GM18517 (cell line): Measurements from ENCODE around the gene SSTR3.

Experiments used
- ATAC-seq: cut with Tn5 transposase; IDR thresholded peaks from one replicate; pipeline ENCODE4 v1.9.1; 2021; ENCODE audit warnings: mild to moderate bottlenecking, moderate library complexity; ENCODE audit not compliant: unreplicated experiment

The SSTR3 gene

DNA sequence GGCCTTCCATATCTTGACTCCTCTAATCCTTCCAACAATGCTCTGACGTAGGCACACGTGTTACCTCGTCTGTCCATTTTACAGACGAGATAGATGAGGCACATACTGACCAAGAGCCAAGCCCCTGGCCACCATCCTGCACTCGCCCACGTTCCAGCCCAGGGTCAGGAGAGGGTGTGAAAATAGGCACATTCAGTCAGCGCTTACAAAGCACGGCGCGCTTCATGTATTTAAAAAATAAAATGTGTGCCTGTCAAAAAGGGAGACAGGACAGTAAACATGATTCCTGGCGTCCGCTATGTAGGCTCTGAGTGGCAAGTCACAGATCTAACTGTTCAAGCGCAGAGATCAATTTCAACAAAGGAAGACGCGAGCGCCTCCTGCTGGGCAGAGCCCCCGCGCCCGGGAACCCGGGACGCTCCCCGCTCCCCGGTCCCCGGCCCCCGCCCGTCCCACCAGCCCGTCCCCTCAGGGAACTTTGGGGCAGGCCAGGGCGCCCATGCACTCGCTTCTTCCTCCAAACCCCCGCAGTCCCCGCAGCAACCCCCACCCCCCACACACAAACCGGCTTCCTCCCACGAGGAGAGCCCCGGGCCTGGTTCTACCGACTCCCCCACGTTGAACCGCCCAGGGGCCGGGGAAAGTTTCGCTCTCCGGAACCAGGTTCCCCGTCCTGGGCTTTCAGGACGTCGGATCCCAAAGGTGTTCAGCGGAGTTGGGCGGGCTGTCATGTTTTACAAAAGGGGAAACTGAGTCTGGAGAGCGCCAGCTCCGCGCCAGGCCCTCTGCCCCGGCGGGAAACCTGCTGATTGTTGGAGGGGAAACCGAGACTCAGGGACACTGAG, 13.8 kb downstream of the SSTR3 start:
- ATAC-seq: no peak

DNA sequence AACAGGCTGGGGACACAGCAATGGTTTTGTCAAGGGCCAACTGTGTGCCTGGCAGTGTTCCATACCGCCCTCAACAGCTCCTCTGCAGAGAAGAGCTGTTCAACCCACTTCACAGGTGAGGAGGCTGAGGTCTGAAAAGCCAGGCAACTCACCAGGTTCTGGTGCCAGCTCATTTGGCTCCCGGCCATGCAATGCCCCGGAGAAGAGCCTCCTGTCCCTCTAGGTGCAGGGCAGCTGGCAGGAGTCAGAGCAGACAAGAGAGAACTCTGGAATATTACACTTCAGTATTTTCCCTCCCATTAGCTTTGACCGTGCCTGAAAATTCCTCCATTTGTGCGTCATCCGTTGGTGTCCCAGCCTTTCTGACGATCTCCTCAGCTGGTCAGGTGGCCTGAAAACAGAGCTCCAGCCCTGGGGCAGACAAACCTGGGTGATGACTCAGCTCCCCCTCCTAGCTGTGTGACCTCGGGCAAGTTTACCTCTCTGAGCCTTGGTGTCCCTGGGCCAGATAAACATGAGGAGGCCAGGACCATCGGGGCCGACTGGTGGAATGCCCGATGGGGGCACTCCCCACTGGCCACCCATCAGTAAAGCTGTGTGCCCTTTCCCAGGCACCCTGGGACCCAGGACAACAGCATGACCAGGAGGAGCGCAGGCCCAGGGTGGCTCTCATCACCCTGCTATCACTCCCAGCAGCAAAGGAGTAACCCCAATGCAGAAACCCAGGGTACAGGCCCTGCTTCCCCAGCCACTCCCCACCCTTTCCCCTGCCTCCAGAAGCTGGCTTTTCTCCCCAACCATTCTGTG, 14.6 kb downstream of the SSTR3 start:
- no peak for ATAC-seq

DNA sequence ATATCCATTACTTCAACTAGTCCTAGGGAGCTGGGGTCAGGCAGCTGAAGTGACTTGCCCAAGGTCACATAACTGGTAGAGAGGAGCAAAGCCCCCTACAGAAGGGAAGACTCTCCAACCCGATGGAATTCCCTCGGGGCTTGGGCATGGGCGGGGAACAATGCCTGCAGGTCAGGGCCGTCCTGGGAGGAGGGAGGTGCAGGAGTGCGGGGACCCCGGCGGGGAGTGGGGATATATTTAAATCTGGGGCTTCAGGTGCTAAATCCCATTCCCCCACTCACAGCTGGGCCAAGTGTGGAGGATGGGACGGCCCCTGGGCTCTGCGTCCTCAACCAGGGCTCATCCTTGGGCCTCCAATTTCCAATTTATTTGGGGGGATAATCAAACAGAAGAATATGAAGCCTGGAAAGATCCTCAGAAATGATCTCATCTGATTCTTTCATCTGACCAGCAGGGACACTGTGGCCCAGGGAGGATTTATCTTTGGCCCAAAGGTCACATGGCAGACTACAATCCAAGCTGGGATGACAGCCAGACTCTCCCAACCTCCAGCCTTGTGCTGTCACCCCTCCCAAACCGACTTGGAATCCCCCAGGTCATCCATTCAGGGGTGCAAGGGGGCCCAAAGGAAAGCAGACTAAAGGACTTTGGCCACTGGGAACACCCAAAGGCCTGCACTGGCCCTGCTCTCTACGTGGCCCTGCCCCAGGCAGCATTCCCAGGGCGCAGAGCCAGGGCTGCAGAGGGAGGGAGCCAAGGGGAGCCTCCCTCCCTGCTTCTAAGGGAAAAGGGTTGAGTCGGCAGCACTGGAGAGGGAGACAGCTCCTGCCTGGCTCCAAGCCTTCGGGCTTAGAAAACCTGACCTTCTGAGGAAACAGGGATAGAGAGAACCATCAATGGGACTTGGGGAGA, 15.5 kb downstream of the SSTR3 start:
- no peak for ATAC-seq

DNA sequence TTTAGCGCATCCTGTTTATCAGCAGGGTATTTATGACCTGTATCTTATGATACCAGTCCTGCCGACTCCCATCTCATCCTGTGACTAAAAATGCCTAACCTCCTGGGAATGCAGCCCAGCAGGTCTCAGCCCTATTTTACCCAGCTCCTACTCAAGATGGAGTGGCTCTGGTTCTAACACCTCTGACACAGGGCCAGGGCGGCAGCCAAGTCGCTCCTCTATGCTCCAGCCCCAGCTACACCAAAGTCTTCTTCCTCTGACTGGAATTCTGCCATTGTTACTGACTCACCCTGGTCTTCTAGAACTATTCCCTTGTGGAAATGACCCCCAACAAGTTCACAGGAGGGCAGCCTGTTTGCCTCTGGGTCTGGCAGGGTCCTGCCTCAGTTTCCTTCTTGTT, 16.4 kb downstream of the SSTR3 start:
- no peak for ATAC-seq

DNA sequence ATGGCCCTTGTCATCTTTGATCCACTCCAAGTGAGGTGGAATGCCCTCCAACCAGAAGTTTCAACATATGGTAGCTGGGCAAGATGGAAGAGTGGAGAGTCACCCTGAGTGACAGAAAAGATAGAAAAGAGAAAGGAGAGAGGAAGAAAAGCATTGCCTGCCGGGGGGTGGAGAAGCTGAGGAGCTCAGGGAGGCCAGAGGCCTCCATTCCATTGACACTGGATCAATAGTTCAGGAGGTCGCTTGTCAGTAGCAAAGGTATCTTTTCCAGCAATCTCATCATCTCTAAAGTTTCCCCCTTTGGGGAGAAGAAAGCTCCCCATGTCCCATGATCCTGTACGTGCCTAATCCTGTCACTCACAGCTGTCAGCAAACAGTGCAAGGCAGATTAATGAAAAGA, 17.5 kb downstream of the SSTR3 start:
- no peak for ATAC-seq

DNA sequence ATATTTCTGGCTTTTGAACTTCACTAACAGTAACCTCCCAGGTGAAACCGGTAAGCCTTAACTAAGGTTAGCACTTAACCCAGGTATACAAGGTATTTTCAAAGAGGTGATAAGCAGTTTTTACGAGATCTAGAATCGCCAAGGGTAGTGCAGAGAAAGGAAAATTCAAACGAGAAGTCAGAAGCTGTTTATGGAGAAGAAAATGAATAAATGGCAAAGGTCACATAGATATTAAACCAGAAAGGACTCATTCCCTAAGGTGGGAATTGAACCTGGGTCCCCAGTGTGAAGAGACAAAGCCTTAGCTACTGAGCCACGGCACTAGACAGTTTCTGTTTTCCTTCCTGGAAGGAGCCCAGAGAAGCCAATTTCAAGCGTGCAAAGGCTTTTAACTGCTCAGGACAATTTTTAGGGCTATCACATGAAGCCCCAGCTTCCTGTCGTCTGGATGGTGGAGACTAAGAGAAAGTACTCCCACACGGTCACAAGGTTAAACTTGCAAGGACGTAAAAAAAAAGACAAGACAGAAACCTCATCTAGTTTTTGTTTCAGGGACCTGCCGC, 18.6 kb downstream of the SSTR3 start:
- ATAC-seq: no peak

DNA sequence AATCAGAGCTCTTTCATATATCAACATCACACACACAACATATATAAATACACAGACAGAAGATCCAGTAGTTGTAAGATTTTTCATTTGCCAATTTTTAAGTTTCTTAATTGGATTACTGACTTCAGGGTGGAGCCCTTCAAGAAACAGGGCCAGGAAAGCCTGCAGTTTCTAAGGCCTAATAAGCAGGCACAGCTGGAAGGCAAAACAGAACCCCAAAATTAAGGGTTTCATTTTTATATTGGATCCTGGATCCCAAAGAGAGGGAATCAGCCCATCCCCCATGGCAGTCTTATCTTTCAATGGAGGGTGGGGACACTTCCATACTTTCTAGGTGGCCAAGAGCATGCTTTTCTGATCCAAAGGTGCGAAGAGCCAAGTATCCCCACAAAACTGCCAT, 19.5 kb downstream of the SSTR3 start:
- ATAC-seq: no peak

DNA sequence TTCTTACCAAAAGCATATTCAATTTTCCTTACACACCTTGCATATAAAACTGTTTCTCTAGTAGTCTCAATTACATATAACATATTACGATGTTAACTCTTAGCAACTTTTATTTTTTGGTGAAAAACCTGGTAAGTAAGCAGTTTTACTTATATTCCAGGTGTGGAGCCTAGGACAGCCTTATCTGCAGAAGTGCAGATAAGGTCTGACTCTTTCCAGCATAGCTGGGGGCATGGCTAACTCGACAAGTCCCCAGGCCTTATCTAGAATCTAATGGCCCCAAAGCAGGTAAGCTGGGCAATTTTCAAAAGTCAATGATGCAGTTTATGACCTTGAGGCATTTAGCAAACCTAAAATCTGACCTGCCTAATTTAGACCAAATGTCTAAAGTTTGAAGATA, 20.1 kb downstream of the SSTR3 start:
- ATAC-seq: no peak

DNA sequence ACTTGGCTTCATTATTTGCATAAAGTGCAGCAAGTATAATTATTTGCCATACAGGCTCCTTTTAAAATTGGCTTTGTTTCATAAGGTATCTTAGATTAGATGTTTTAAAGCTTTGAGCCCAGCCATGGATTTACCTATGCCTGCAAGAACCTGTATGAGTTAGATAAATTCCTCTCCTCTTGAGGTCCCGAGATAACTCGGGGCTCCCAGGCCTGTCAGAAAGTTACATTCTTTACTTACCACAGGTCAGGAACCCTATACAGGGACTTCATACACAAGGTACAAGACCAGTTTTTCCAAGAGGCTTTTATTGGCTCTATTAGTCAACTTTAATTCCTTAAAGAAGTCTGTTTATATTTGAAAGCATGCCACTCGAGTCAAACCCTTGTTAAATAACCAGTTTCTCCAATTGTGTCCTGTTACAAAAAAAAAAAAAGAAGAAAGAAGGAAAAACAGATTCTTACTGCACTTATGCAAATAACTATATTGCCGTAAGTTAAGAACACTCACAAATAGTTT, 22.0 kb downstream of the SSTR3 start:
- no peak for ATAC-seq

DNA sequence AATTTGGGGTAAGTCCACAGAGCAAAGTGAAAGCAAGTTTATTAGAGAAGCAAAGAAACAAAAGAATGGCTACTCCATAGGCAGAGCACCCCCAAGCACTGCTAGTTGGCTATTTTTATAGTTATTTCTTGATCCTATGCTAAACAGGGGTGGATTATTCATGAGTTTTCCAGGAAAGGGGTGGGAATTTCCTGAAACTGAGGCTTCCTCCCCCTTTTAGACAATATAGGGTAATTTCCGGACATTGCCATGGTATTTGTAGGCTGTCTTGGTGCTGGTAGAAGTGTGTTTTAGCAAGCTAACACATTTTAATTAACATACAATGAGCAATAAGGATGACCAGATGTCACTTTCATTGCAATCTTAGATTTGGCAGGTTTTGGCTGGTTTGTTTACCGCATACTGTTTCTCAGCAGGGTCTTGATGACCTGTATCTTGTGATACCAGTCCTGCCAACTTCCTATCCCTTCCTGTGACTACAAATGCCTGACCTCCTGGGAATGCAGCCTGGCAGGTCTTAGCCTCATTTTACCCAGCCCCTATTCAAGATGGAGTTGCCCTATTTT, 23.3 kb downstream of the SSTR3 start:
- no peak for ATAC-seq

DNA sequence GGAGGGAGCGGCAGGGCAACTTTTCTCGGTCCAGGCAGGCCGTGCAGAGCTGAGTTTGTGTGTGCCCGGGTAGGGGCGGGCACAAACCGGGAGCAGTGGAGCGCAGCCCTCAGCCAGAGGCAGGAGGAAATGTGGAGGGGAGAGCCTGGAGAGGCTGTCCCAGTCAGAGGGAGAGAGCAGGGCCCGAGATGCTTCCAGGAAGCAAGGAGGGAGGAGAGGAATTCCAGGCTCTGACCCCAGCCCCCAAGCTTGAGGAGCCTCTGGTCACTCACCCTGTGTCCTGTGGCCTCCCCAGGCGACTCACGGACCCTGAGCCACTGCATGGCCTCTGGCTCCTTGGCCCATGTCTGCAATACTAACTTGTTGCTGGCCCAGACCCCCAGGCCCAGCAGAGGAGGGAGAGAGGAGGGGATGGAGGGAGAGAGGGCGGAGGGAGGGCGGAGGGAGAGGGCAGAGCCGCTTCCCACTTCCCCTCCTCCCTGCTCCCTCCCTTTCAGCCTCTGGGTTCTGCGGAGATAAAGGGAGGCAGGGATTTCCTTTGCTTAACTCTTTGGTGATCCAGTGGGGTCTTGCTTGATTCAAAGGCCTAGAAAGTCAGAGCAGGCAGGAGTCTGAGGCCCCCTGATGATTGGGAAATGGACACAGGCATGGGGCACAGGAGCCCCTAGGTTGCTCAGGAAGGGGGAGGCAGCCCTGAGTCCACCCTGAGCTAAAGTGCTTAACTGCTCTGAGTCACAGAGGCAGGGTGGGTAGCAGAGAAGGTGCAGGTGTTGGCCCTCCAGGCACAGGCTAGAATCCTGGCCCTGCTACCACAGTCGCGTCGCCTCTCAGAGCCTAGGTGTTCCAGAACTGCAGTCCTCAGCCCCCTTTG, 24.2 kb downstream of the SSTR3 start, which contains the start of gene C1QTNF6:
Gene C1QTNF6, minus strand, starts transcription at position 357 of the 871 bp plus-strand sequence. Its CDS starts 34 bp downstream, at position 323.
- no peak for ATAC-seq

DNA sequence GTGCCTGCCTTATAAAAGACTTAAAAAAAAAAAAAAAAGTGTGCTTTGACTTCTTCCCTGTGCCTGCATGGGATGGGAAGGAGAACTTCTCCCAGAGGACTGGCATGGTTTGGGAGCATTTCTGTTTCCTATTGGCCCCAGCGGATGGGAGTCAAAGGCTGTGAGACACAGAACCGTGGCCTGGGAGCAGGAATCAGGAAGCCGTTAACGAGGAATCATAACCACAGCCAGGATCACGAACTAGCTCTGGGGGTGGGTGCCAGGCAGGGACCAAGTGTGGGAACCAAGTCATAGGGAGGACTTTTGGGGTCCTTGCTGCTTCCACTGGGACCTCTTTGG, 24.8 kb downstream of the SSTR3 start:
- no peak for ATAC-seq

DNA sequence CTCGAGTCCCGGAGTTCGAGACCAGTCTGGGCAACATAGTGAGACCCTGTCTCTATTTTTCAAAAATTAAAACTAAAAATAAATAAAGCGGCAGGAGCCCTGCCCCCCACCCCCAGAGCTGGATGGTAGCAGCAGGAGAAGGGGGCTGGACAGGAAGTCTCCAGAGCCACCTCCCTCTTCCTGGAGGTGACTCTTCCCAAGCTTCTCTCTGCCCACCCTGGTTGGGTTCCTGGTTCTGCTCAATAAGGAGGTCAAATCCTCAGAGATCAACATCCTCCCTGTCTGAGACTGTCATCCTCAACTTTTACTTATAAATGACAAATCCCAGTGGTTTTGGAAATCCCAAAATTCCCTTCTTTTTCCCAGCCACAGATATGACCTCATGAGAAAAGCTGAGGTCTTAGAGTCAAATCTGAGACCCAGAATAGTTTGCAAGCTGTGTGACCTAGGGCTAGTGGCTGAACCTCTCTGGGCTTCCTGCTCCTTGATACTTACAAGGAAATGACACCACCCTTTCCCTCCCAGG, 25.2 kb downstream of the SSTR3 start:
- ATAC-seq: no peak

DNA sequence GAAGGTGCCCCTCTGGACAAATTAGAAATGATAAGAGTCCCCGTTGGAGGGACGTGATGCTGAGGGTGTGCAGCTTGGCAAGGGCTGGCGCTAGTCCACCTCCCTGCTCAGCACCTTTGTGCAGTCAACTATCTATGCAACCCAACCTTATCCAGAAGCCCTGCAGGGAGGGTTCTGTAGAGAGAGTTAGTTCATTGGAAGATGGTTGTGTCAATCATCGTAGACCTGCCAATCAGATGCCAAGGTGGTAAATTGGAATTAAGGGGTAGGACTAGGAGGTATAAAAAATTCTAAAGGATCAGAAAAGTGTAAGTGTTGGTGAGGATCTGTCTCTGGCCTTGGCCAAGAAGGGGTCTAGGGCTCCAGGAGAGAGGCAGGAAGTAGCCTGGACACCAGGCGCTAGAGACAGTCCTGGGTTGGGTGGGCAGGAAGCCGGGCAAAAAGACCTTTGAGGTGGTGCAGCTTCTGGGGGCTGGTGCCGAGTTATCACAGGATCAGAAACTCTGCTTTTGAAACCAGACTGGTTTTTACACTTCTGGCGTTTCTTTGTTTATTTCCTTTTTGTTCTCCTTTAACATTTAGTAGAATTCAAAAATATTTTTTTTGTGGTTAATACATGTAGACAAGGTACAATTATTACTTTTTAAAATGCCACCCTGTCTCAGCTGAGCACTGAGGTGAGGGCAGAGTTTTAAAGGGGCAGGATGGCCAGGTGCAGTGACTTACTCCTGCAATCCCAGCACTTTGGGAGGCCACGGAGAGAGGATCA, 25.9 kb downstream of the SSTR3 start:
- no peak for ATAC-seq

DNA sequence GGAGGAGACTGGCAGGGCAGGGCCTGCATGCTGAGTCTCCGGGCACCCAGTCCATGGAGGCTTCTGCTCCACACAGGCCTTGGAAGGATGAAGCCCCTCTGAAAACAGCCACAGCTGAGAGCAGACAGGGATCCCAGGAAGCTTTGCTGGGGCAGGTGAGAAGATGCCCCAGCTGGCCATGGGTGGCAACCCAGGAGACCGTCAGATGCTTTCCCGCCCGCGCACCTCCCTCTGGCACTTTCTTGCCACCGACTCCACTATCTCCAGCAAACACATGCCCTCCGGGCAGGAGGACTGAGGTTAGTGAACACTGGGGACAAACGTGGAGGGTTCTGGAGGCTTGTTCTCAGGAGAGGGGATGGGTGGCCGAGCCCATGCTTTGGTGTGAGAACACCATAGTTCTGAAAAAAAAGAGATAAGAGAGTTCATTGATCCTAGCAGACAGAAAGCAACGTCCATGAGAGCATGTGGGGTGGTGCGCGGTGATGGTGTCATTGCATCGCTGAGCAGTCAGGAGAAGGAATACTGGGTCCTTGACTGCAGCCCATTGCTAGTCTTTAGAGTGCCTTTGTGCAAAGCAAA, 26.5 kb downstream of the SSTR3 start:
- no peak for ATAC-seq

DNA sequence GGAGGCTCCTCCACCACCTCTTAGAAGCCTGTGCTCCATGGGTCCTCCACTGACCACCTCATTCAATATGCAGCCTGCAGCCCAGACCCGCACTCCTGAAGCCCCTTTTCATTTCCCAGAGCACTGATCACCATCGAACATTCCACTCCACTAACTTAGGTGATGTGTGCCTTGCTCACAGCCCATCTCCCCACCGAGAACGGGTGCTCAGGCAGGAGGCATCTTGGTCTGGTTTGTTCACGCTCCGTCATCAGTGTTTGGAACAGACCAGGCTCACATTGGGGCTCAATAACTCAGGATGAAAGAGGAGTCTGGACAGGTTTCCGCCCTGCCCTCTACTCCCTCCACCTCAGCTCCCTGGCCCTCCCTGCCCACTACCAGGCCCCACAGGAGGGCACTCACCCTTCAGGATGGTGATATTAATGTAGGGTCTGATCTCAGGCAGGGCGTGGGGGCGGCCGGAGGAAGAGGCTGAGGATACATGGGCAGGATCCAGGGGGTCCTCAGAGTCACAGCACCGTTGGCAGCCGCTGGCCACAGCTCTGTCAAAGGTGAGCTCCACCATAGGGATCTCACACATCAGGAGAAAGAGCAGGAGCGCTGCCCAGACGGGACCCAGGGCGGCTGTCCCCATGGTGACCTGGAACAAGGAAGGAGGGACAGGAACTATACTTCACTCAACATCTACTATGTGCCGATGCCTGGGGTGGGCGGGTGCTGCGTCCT, 27.3 kb downstream of the SSTR3 start:
- no peak for ATAC-seq

DNA sequence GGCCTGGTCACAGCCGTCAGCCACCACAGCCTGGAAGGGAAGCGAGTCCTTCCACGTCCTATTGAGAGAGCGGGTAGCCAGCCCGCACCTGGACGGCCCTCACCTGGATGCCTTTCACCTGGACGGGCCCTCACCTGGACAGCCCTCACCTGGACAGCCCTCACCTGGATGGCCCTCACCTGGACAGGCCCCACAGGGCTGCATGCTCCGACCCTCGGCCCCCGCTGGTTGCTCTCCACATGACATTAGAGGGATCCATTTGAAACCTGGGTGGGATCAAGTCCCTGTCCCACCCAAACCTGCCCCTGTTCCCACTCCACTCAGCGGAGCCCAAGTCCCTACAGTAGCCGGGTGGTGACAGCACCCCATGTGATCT, 27.9 kb downstream of the SSTR3 start:
- no peak for ATAC-seq
